Measurements from ENCODE around the gene NOD1.
A peak's percentile ranks its signal among the peaks of the same experiment; 100 is the strongest.

The NOD1 gene

DNA sequence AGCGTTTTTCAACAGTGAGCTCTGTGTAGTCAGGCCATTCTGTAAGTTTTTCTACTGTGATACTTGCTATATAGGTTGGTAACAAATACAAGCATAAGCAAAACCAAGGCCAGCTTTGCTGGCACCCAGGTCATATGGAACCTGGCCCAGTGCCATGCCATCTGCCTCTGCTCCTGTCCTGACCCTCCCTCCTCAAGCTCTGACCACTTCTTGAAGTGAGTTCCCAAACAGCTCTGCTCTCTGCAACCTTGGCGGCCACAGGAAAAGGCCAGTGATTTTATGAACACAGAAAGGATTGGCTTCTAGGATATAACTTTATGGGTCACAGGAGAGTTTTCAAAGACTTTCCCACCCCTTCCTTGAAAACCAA is 12.8 kb downstream of the NOD1 start:
- FAIRE-seq (no peak), DNase-seq (ENCODE audit: insufficient read length, low spot score) (no peak)
- TF ChIP-seq POLR2AphosphoS5 (IDR thresholded peaks at IDR 0.05; ENCODE audit: low read depth, low read length) (no peak), PAX5 (IDR thresholded peaks at IDR 0.05; ENCODE audit: insufficient read depth, low read length, severe bottlenecking) (no peak), POLR2A (IDR thresholded peaks at IDR 0.05; ENCODE audit: low read depth, low read length) (no peak), POU2F2 (IDR thresholded peaks at IDR 0.05; ENCODE audit: low read depth, low read length) (no peak), SPI1 (IDR thresholded peaks at IDR 0.05; ENCODE audit: low read depth, low read length) (no peak), TAF1 (IDR thresholded peaks at IDR 0.05; ENCODE audit: low read depth, low read length) (no peak)

DNA sequence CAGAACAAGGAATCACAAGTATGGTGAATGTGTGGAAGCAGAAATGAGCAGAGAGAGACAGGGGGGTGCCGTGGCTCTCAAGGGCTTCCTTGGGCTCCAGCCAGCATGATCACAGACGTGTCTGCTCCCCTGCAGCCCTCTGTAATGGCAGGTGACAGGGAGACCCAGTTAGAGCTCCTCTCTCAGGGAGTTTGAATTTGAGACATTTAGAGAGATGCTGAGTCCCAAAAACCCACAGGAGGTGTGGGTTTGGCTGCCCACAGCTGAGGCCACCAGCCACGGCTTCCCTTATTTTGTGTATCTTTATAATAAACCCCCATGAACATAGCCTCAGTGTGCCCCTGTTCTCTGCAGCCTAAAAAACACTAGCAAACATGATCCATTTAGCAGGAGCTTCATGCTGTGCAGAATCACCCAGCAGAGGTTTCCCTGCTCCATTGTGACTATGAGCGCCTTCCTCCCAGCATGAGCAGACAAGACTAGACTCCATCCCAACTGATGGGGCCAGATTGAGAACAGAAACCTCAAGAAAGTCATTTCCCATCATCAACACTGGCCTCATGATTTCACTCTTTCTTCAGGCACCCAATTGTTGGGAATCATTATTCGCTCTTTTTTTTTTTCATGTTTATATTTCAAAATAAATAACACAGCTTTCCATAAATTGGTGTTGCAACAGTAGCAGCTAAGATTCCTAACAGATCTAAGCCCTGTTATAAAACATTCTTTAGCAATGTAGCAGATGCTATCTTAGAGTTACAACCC is 13.4 kb downstream of the NOD1 start:
- DNase-seq (ENCODE audit: insufficient read length, low spot score) (no peak), FAIRE-seq (no peak)
- TF ChIP-seq POLR2AphosphoS5 (IDR thresholded peaks at IDR 0.05; ENCODE audit: low read depth, low read length), result no peak
- TF ChIP-seq POLR2A (IDR thresholded peaks at IDR 0.05; ENCODE audit: low read depth, low read length), result no peak
- TF ChIP-seq TAF1 (IDR thresholded peaks at IDR 0.05; ENCODE audit: low read depth, low read length), result no peak
- TF ChIP-seq POU2F2 (IDR thresholded peaks at IDR 0.05; ENCODE audit: low read depth, low read length), result no peak
- no peak for TF ChIP-seq PAX5 (IDR thresholded peaks at IDR 0.05; ENCODE audit: insufficient read depth, low read length, severe bottlenecking)
- TF ChIP-seq SPI1 (IDR thresholded peaks at IDR 0.05; ENCODE audit: low read depth, low read length), result no peak

DNA sequence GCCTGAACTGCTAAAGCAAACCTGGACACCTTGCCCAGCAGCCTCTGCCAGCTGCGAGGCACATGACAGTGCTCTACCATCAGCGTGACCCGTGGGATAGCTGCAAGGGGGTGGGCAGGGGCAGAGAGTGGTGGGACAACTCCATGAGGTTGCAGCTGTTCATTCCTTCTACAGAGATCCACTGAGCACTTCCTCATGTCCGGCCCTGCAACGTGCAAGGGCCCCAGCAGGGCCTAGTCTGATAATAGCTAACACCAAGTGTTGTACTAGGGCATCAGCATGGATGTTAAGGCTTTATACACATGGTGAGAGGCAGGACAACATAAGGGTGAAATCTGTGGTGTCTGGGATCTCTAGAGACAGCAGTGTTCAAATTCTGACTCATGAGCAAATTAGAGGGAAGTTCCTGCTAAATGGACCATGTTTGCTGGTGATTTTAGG is 14.3 kb downstream of the NOD1 start:
- DNase-seq (ENCODE audit: insufficient read length, low spot score) (no peak), FAIRE-seq (peak; percentile 76)
- TF ChIP-seq POU2F2 (IDR thresholded peaks at IDR 0.05; ENCODE audit: low read depth, low read length) (no peak), SPI1 (IDR thresholded peaks at IDR 0.05; ENCODE audit: low read depth, low read length) (peak; percentile 59), PAX5 (IDR thresholded peaks at IDR 0.05; ENCODE audit: insufficient read depth, low read length, severe bottlenecking) (no peak), POLR2A (IDR thresholded peaks at IDR 0.05; ENCODE audit: low read depth, low read length) (no peak)

DNA sequence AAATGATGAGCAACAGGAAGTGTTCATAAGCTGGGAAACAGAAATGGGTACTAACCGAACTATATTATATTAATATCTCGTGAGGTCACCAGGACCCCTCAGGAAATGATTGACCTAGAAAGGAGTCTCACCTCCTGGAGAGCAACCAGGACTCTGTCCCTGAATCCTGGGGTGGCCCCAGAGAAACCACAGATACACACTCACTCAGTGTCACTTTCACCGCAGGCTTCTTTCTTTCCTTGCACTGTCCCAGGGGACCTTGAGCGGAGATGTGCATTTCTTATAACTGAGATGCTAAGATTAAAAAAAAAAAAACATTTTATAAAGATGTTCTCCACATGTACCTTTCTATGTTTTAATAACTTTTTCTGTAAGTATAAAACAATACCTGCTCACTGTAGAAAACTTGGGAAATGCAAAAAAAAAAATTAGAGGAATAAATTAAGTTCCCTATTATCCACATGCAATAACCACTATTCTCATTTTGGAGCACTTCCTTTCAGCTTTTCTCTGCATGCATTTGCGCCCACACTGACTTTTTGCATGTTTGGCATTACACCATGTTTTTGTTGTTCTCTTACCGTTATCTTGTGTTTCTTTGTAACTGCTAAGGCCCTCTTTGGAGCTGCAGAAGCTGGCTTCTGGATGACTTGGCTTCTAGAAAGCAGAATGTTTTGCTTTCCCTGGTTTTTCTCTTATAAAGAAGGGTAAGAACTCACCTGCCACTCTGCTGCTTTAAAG is 15.0 kb downstream of the NOD1 start:
- TF ChIP-seq POLR2AphosphoS5 (IDR thresholded peaks at IDR 0.05; ENCODE audit: low read depth, low read length), result no peak
- peak; percentile 28; the same call in 1 of the 2 replicates for TF ChIP-seq POU2F2 (IDR thresholded peaks at IDR 0.05; ENCODE audit: low read depth, low read length)

DNA sequence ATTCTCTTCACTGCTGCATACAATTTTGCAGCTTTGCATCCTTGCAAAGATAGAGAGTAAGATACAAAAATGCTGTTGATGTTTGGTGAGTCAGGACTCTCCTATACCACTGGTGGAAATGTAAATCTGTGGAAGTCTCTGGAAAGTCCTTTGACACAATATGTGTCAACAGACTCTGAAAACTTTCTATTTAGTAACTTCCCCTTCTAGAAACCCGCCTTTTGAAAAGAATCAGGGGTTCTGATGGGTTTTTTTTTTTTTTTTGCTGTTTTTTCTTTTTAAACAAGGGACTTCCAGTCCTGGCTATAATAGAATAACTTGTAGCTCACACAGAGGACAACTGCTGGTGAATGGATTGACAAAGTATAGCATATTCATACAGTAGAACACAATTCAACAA is 16.4 kb downstream of the NOD1 start:
- FAIRE-seq, result peak; percentile 20
- TF ChIP-seq POLR2A (IDR thresholded peaks at IDR 0.05; ENCODE audit: low read depth, low read length) (no peak), SPI1 (IDR thresholded peaks at IDR 0.05; ENCODE audit: low read depth, low read length) (no peak), POU2F2 (IDR thresholded peaks at IDR 0.05; ENCODE audit: low read depth, low read length) (no peak), TAF1 (IDR thresholded peaks at IDR 0.05; ENCODE audit: low read depth, low read length) (no peak), PAX5 (IDR thresholded peaks at IDR 0.05; ENCODE audit: insufficient read depth, low read length, severe bottlenecking) (no peak)

More for the DNA sequence above, 15.0 kb downstream of the NOD1 start:
- no peak for FAIRE-seq
- no peak for DNase-seq (ENCODE audit: insufficient read length, low spot score)

DNA sequence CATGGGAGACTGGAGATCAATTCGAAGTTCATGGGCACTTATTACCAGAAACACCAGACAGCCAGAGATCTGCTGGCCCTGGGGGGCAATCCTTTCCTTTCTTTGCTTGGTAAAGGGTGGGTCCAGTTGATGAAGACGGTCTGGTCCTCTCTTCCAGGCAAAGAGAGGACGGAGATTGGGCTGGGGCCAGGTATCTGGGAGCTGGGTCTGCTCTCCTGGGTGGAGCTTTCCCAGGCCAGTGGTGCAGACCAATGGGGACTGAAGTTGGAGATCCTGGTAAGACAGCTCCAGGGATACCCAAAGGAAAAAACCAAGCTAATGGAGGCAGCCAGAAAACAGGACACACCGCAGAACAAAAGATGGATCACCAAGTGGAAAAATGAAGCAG is 18.3 kb downstream of the NOD1 start:
- no peak for TF ChIP-seq POLR2AphosphoS5 (IDR thresholded peaks at IDR 0.05; ENCODE audit: low read depth, low read length)
- TF ChIP-seq POLR2A (IDR thresholded peaks at IDR 0.05; ENCODE audit: low read depth, low read length), result no peak
- TF ChIP-seq SPI1 (IDR thresholded peaks at IDR 0.05; ENCODE audit: low read depth, low read length), result no peak
- TF ChIP-seq PAX5 (IDR thresholded peaks at IDR 0.05; ENCODE audit: insufficient read depth, low read length, severe bottlenecking), result no peak
- TF ChIP-seq POU2F2 (IDR thresholded peaks at IDR 0.05; ENCODE audit: low read depth, low read length), result no peak
- TF ChIP-seq TAF1 (IDR thresholded peaks at IDR 0.05; ENCODE audit: low read depth, low read length), result no peak
- DNase-seq (ENCODE audit: insufficient read length, low spot score), result no peak
- FAIRE-seq, result no peak

More for the DNA sequence above, 16.4 kb downstream of the NOD1 start:
- no peak for DNase-seq (ENCODE audit: insufficient read length, low spot score)

DNA sequence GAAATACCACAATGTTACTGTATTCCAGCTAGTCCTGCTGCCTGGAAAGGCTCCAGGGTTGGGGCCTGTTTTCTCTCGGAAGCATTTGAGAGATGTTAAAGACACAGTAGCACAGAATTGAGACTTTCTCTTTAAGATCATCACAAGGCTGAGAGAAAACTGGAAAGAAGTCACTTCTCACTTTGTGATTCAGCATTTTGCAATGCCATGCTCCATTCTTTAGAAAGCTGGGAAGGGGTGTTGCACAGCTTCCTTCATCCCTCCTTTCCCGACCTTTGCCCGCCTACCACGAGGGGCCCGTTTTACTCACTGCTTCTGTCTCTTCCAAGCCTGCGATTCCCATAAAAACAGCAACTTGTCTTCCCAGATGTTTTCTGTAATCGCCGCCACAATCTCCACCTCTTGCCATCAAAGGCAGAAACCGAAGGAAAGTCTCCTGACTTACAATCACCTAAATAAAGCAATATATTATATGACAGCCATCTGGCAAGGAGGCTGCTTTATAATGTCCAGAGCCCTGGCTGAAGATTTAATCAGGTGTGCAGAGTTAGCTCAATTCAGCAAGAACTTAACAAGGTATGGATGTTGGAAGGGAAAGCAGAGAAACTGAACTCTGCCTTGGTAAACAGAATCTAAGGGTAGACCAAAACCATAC is 18.9 kb downstream of the NOD1 start:
- no peak for DNase-seq (ENCODE audit: insufficient read length, low spot score)
- no peak for FAIRE-seq
- no peak for TF ChIP-seq POLR2AphosphoS5 (IDR thresholded peaks at IDR 0.05; ENCODE audit: low read depth, low read length)
- TF ChIP-seq TAF1 (IDR thresholded peaks at IDR 0.05; ENCODE audit: low read depth, low read length), result no peak
- TF ChIP-seq POLR2A (IDR thresholded peaks at IDR 0.05; ENCODE audit: low read depth, low read length), result no peak
- no peak for TF ChIP-seq SPI1 (IDR thresholded peaks at IDR 0.05; ENCODE audit: low read depth, low read length)
- no peak for TF ChIP-seq PAX5 (IDR thresholded peaks at IDR 0.05; ENCODE audit: insufficient read depth, low read length, severe bottlenecking)
- no peak for TF ChIP-seq POU2F2 (IDR thresholded peaks at IDR 0.05; ENCODE audit: low read depth, low read length)

DNA sequence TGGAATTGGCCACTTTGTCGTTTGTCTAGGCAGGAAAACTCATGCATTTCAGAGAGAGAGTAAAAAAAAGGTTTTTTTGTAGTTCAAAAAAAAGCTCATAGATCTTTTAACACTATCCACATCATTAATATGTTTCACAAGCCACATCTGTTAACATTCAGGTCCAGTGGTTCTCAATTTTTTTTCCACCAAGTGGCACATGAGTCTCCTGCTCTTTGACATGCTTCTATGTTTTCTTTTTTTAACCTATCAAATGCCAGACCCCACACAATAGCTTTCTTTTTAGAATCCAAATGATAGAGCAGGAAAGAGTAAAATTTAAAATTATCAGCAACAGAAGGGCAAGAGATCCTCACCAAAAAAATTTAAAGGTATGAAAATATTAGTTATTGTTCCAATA is 20.3 kb downstream of the NOD1 start:
- no peak for TF ChIP-seq TAF1 (IDR thresholded peaks at IDR 0.05; ENCODE audit: low read depth, low read length)
- no peak for TF ChIP-seq SPI1 (IDR thresholded peaks at IDR 0.05; ENCODE audit: low read depth, low read length)
- no peak for TF ChIP-seq POLR2A (IDR thresholded peaks at IDR 0.05; ENCODE audit: low read depth, low read length)
- TF ChIP-seq PAX5 (IDR thresholded peaks at IDR 0.05; ENCODE audit: insufficient read depth, low read length, severe bottlenecking), result no peak
- TF ChIP-seq POLR2AphosphoS5 (IDR thresholded peaks at IDR 0.05; ENCODE audit: low read depth, low read length), result no peak
- TF ChIP-seq POU2F2 (IDR thresholded peaks at IDR 0.05; ENCODE audit: low read depth, low read length), result no peak
- no peak for DNase-seq (ENCODE audit: insufficient read length, low spot score)
- FAIRE-seq, result no peak

DNA sequence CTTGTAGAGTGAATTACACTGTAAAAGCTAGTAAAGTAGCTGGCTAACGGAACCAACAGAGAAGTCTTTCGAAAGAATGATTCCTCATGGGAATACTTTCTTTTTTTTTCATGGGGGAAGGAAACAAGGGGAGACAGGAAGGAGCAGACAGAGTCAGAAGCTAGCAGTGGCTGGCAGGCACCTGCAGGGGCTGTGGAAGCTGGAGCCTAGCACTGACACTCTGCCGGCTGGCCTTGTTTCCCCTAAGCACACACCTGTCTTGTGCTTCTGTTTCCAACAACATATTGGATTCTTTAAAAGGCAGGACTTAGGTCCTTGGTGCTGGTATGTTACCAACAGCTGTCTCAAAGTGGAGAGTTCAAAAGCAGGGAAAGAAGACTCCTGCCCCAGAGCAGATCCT is 24.7 kb downstream of the NOD1 start:
- TF ChIP-seq POLR2A (IDR thresholded peaks at IDR 0.05; ENCODE audit: low read depth, low read length), result no peak
- TF ChIP-seq TAF1 (IDR thresholded peaks at IDR 0.05; ENCODE audit: low read depth, low read length), result no peak
- TF ChIP-seq POLR2AphosphoS5 (IDR thresholded peaks at IDR 0.05; ENCODE audit: low read depth, low read length), result no peak
- FAIRE-seq (no peak), DNase-seq (ENCODE audit: insufficient read length, low spot score) (no peak)
